HG02970 (cell line): ENCODE results near the gene CLEC3B.

Source experiments
- ATAC-seq: cut with Tn5 transposase; IDR thresholded peaks from one replicate; pipeline ENCODE4 v1.9.1; 2021; ENCODE audit warnings: mild to moderate bottlenecking, moderate library complexity, moderate number of reproducible peaks; ENCODE audit not compliant: unreplicated experiment, low FRiP score

CLEC3B gene

GRCh38 chr3:45002720-45003119 is 23.4 kb upstream of the CLEC3B start:
- no peak for ATAC-seq

GRCh38 chr3:45003406-45003805 is 22.7 kb upstream of the CLEC3B start:
- ATAC-seq = no peak

GRCh38 chr3:45003859-45004258 is 22.2 kb upstream of the CLEC3B start:
- ATAC-seq = no peak

GRCh38 chr3:45007091-45007490 is 19.0 kb upstream of the CLEC3B start:
- ATAC-seq = no peak

GRCh38 chr3:45008117-45008516 is 18.0 kb upstream of the CLEC3B start:
- no peak for ATAC-seq

- ATAC-seq = no peak
These were observed 16.2 kb upstream of the CLEC3B start for GRCh38 chr3:45009868-45010267.

GRCh38 chr3:45010811-45011333 is 15.2 kb upstream of the CLEC3B start:
- no peak for ATAC-seq

GRCh38 chr3:45011756-45012508 is 14.2 kb upstream of the CLEC3B start:
- ATAC-seq = no peak

GRCh38 chr3:45012577-45012976 is 13.5 kb upstream of the CLEC3B start:
- ATAC-seq = no peak

GRCh38 chr3:45016916-45017315 is 9.2 kb upstream of the CLEC3B start:
- no peak for ATAC-seq

- ATAC-seq = no peak
These were observed 8.3 kb upstream of the CLEC3B start for GRCh38 chr3:45017821-45018220.

- no peak for ATAC-seq
These were observed 5.6 kb upstream of the CLEC3B start for GRCh38 chr3:45020534-45020933.

- no peak for ATAC-seq
These were observed 4.4 kb upstream of the CLEC3B start for GRCh38 chr3:45021524-45022297.

GRCh38 chr3:45023675-45024074 is 2.4 kb upstream of the CLEC3B start:
- no peak for ATAC-seq

GRCh38 chr3:45024542-45025255 is 1.4 kb upstream of the CLEC3B start:
- ATAC-seq = no peak

- ATAC-seq = no peak
These were observed 854 bp downstream of the CLEC3B start for GRCh38 chr3:45026957-45027356.

GRCh38 chr3:45027441-45027840 is 1.3 kb downstream of the CLEC3B start:
- no peak for ATAC-seq

GRCh38 chr3:45029216-45029615 is 3.1 kb downstream of the CLEC3B start:
- no peak for ATAC-seq

GRCh38 chr3:45029661-45030060 is 3.6 kb downstream of the CLEC3B start:
- ATAC-seq = no peak

- no peak for ATAC-seq
These were observed 5.4 kb downstream of the CLEC3B start for GRCh38 chr3:45031531-45031930.

- no peak for ATAC-seq
These were observed 6.0 kb downstream of the CLEC3B start for GRCh38 chr3:45032113-45032512.
